ENCODE results near the gene TYK2. TPM values are rescaled to one million over a fixed set of nuclear protein-coding genes. Genes with fewer than 3 reads are reported as not detected.

TYK2 gene
- total and polyA plus RNA-seq, 2 of the 13 experiments (the other 11 are each of a cell fraction or from before 2014, with no cell fraction given): 38.8 to 60.1 TPM

DNA sequence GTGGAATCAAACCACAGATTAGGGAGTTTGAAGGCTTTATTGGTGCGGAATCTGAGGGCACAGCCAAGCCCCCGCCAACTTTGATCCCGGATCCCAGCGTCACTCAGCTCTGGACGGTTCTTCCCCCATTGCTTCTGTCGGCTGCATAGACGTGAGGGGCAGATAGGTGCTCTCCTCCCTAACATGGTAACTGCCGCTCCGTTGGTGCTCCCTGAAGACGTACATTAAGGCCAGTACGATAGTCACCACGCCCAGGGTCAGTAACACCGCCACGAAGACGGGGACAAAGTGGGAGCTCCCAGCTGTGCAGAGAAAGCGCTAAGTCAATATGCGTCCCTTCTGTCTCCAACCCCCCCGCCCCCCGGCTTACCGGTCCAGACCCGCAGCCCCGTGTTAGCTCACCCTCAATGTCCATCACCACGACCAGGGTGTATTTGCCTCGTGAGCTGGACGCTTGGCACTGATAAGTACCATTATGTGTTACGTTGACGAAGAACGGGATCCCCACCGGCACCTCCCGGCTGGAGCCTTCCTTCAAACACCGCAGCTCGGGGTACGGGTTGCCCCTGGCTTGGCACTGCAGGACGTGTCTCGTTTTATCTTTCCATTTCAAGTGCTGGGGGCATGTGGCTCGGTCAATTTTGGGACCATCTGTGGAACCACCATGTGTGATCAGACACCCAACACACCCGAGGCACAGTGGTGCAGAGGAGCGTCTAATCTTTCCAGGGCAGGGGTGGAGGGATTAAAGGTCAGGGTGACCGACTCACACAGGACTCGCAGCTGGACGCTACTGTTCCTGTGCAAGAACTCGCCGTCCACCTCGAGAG, 46.4 kb downstream of the TYK2 start (continued):
- TF ChIP-seq ZNF333 (CRISPR knock-in tag; IDR thresholded peaks at IDR 0.05; ENCODE audit: borderline replicate concordance) (no peak), ZNF83 (CRISPR knock-in tag; IDR thresholded peaks at IDR 0.05; ENCODE audit: borderline replicate concordance) (no peak), THAP11 (CRISPR knock-in tag; IDR thresholded peaks at IDR 0.05) (no peak), GLI4 (CRISPR knock-in tag; IDR thresholded peaks at IDR 0.05; ENCODE audit: borderline replicate concordance) (no peak), MED13 (CRISPR knock-in tag; IDR thresholded peaks at IDR 0.05) (no peak), SP140L (CRISPR knock-in tag; IDR thresholded peaks at IDR 0.05; ENCODE audit: borderline replicate concordance) (no peak), ZNF562 (CRISPR knock-in tag; IDR thresholded peaks at IDR 0.05; ENCODE audit: borderline replicate concordance) (no peak), PHB2 (IDR thresholded peaks at IDR 0.05; ENCODE audit: partially characterized antibody) (no peak), HDAC2 (CRISPR knock-in tag; IDR thresholded peaks at IDR 0.05) (no peak), SIX1 (CRISPR knock-in tag; IDR thresholded peaks at IDR 0.05; ENCODE audit: borderline replicate concordance) (no peak), NPAS2 (CRISPR knock-in tag; IDR thresholded peaks at IDR 0.05; ENCODE audit: borderline replicate concordance) (no peak), SALL1 (CRISPR knock-in tag; IDR thresholded peaks at IDR 0.05) (no peak), MXD4 (CRISPR knock-in tag; IDR thresholded peaks at IDR 0.05) (no peak), ZZZ3 (CRISPR knock-in tag; IDR thresholded peaks at IDR 0.05; ENCODE audit: borderline replicate concordance) (no peak), ZNF773 (CRISPR knock-in tag; IDR thresholded peaks at IDR 0.05; ENCODE audit: borderline replicate concordance) (no peak), PHF5A (CRISPR knock-in tag; IDR thresholded peaks at IDR 0.05; ENCODE audit: low read depth, unreplicated experiment) (no peak), NFATC3 (CRISPR knock-in tag; IDR thresholded peaks at IDR 0.05) (no peak), ZNF33B (CRISPR knock-in tag; IDR thresholded peaks at IDR 0.05) (no peak), ZNF317 (CRISPR knock-in tag; IDR thresholded peaks at IDR 0.05) (peak; percentile 45; the same call in 1 of the 2 replicates)
- TF ChIP-seq, protein P1, sequence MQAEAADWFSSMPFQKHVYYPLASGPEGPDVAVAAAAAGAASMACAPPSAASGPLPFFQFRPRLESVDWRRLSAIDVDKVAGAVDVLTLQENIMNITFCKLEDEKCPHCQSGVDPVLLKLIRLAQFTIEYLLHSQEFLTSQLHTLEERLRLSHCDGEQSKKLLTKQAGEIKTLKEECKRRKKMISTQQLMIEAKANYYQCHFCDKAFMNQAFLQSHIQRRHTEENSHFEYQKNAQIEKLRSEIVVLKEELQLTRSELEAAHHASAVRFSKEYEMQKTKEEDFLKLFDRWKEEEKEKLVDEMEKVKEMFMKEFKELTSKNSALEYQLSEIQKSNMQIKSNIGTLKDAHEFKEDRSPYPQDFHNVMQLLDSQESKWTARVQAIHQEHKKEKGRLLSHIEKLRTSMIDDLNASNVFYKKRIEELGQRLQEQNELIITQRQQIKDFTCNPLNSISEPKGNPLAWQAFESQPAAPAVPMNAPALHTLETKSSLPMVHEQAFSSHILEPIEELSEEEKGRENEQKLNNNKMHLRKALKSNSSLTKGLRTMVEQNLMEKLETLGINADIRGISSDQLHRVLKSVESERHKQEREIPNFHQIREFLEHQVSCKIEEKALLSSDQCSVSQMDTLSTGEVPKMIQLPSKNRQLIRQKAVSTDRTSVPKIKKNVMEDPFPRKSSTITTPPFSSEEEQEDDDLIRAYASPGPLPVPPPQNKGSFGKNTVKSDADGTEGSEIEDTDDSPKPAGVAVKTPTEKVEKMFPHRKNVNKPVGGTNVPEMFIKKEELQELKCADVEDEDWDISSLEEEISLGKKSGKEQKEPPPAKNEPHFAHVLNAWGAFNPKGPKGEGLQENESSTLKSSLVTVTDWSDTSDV (CRISPR knock-in tag; IDR thresholded peaks at IDR 0.05): no peak
- TF ChIP-seq, protein P2, sequence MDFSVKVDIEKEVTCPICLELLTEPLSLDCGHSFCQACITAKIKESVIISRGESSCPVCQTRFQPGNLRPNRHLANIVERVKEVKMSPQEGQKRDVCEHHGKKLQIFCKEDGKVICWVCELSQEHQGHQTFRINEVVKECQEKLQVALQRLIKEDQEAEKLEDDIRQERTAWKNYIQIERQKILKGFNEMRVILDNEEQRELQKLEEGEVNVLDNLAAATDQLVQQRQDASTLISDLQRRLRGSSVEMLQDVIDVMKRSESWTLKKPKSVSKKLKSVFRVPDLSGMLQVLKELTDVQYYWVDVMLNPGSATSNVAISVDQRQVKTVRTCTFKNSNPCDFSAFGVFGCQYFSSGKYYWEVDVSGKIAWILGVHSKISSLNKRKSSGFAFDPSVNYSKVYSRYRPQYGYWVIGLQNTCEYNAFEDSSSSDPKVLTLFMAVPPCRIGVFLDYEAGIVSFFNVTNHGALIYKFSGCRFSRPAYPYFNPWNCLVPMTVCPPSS (IDR thresholded peaks at IDR 0.05): no peak
- TF ChIP-seq, protein P3, sequence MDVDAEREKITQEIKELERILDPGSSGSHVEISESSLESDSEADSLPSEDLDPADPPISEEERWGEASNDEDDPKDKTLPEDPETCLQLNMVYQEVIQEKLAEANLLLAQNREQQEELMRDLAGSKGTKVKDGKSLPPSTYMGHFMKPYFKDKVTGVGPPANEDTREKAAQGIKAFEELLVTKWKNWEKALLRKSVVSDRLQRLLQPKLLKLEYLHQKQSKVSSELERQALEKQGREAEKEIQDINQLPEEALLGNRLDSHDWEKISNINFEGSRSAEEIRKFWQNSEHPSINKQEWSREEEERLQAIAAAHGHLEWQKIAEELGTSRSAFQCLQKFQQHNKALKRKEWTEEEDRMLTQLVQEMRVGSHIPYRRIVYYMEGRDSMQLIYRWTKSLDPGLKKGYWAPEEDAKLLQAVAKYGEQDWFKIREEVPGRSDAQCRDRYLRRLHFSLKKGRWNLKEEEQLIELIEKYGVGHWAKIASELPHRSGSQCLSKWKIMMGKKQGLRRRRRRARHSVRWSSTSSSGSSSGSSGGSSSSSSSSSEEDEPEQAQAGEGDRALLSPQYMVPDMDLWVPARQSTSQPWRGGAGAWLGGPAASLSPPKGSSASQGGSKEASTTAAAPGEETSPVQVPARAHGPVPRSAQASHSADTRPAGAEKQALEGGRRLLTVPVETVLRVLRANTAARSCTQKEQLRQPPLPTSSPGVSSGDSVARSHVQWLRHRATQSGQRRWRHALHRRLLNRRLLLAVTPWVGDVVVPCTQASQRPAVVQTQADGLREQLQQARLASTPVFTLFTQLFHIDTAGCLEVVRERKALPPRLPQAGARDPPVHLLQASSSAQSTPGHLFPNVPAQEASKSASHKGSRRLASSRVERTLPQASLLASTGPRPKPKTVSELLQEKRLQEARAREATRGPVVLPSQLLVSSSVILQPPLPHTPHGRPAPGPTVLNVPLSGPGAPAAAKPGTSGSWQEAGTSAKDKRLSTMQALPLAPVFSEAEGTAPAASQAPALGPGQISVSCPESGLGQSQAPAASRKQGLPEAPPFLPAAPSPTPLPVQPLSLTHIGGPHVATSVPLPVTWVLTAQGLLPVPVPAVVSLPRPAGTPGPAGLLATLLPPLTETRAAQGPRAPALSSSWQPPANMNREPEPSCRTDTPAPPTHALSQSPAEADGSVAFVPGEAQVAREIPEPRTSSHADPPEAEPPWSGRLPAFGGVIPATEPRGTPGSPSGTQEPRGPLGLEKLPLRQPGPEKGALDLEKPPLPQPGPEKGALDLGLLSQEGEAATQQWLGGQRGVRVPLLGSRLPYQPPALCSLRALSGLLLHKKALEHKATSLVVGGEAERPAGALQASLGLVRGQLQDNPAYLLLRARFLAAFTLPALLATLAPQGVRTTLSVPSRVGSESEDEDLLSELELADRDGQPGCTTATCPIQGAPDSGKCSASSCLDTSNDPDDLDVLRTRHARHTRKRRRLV (CRISPR knock-in tag; IDR thresholded peaks at IDR 0.05): no peak
